ENCODE results near the gene NEDD9.

NEDD9 gene

GRCh38 chr6:11232193-11232769 lies at the start of gene NEDD9:
TSS of gene NEDD9 (minus strand) at chr6:11232668. CDS start at chr6:11232515, 153 bp downstream.
- peak; percentile 54 for DNase-seq

- DNase-seq: no peak
These were observed 49.8 kb upstream of the NEDD9 start for GRCh38 chr6:11282245-11282644.

GRCh38 chr6:11280394-11280793 lies 47.9 kb upstream of the NEDD9 start:
- DNase-seq: no peak

- no peak for DNase-seq
These were observed 46.8 kb upstream of the NEDD9 start for GRCh38 chr6:11279284-11279689.

GRCh38 chr6:11278207-11278559 lies 45.7 kb upstream of the NEDD9 start:
- no peak for DNase-seq

- no peak for DNase-seq
These were observed 45.1 kb upstream of the NEDD9 start for GRCh38 chr6:11277275-11278206.

GRCh38 chr6:11276911-11277274 lies 44.4 kb upstream of the NEDD9 start:
- no peak for DNase-seq

GRCh38 chr6:11276228-11276627 lies 43.8 kb upstream of the NEDD9 start:
- DNase-seq: no peak

GRCh38 chr6:11275598-11275997 lies 43.1 kb upstream of the NEDD9 start:
- no peak for DNase-seq

GRCh38 chr6:11273406-11274065 lies 41.1 kb upstream of the NEDD9 start:
- no peak for DNase-seq

GRCh38 chr6:11272491-11273192 lies 40.2 kb upstream of the NEDD9 start:
- no peak for DNase-seq

- DNase-seq: no peak
These were observed 39.0 kb upstream of the NEDD9 start for GRCh38 chr6:11271228-11272020.

GRCh38 chr6:11270030-11271027 lies 37.9 kb upstream of the NEDD9 start:
- DNase-seq: no peak

GRCh38 chr6:11268978-11269377 lies 36.5 kb upstream of the NEDD9 start:
- DNase-seq: no peak

GRCh38 chr6:11266926-11267325 lies 34.5 kb upstream of the NEDD9 start:
- DNase-seq: no peak

GRCh38 chr6:11265932-11266331 lies 33.5 kb upstream of the NEDD9 start:
- no peak for DNase-seq

GRCh38 chr6:11264100-11264499 lies 31.6 kb upstream of the NEDD9 start:
- no peak for DNase-seq

GRCh38 chr6:11263291-11263775 lies 30.9 kb upstream of the NEDD9 start:
- DNase-seq: no peak

GRCh38 chr6:11262242-11262641 lies 29.8 kb upstream of the NEDD9 start:
- no peak for DNase-seq

GRCh38 chr6:11260249-11261038 lies 28.0 kb upstream of the NEDD9 start:
- DNase-seq: no peak

Data from NCI-H1092 (cell line).